ENCODE data around the gene CILP2. TPM values are rescaled to one million over a fixed set of nuclear protein-coding genes. Genes with fewer than 3 reads are reported as not detected.

The CILP2 gene
- total RNA-seq, 1 donor from 2014 or later, result 1.0 TPM

DNA sequence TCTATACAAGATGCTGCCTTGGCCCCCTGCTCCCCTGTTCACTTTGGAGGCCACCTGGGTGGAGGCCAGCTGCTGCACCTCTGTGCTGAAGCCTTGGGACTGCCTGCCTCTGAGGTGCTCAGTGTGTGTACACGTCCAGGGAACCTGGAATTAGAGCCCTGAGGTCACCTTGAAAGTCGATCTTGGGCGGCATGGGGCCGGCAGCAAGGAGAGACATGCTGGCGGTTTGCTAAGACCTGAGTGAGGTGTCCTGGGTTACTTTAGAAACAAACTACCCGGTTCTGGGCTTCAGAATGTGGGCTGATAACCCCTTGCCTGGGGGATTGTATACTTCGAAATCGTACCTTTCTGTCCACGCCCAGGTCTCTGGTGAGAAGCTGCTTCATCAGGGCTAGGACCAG is 48.3 kb upstream of the CILP2 start:
- Histone ChIP-seq H3K4me3 (no peak overlapping the region), H3K9me3 (ENCODE audit: low read depth) (no peaks in the 10 kb centered on the region), H3K4me1 (peaks cover 21% of the 10 kb centered on the region), H4K20me1 (ENCODE audit: low read depth) (peaks cover 31% of the 10 kb centered on the region), H3K36me3 (no peaks in the 10 kb centered on the region), H3K4me2 (no peak overlapping the region), H3F3A (ENCODE audit: low read depth) (peaks cover 28% of the 10 kb centered on the region), H3K79me2 (ENCODE audit: low read depth) (peaks cover 68% of the 10 kb centered on the region), H3K9ac (no peak overlapping the region), H2AFZ (replicated peaks) (no peak overlapping the region), H3K27me3 (no peaks in the 10 kb centered on the region), H3K27ac (peak overlapping the region; percentile 10)
- TF ChIP-seq EZH2phosphoT487 (IDR thresholded peaks at IDR 0.05) (no peak), EZH2 (IDR thresholded peaks at IDR 0.05) (no peak), CTCF (IDR thresholded peaks at IDR 0.05) (no peak)
- Mint-ChIP-seq H3K4me1 (peaks cover 45% of the 10 kb centered on the region), H3K27ac (peak overlapping the region; percentile 98), H3K4me3 (peak overlapping the region; percentile 70), H3K9me3 (no peaks in the 10 kb centered on the region), H3K36me3 (peaks cover 3% of the 10 kb centered on the region), H3K27me3 (ENCODE audit: insufficient read depth, low read depth) (peaks cover 10% of the 10 kb centered on the region)
- DNase-seq (ENCODE audit: low spot score), result peak; percentile 16

DNA sequence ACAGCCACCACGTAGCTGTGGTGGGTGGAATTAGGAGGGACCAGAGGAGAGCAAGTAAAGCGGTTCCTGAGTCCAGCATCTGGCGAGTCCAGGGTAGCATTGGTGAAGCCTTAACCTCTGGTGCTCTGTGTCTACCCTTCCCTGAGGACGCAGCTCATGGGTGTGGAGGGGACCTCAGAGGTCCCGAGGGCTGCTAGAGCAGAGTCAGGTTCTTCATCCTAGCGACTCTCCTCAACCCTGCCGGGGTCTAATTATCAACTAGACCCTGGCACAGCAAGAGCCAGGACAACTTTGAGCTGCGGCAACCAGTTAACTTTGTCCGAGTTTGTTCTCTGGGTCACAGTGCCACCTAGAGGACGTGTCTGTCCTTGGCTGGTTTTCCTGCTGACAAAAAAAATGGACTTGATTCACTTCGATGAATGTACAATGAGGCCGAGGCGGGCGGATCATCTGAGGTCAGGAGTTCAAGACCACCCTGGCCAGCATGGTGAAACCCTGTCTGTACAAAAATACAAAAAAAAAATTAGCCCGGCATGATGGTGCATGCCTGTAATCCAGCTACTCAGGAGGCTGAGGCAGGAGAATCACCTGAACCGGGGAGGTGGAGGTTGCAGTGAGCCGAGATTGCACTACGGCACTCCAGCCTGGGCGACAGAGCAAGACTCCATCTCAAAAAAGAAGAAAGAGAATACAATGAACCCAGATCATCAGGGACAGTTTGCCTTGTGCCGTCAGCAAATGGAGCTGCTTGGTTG is 47.7 kb upstream of the CILP2 start:
- Histone ChIP-seq H3K4me3 (no peak overlapping the region), H3K9me3 (ENCODE audit: low read depth) (no peaks in the 10 kb centered on the region), H3K27ac (peak overlapping the region; percentile 10), H2AFZ (replicated peaks) (no peak overlapping the region), H3K36me3 (no peaks in the 10 kb centered on the region), H3K79me2 (ENCODE audit: low read depth) (peaks cover 62% of the 10 kb centered on the region), H3K9ac (no peak overlapping the region), H3K4me2 (no peak overlapping the region), H3K27me3 (no peaks in the 10 kb centered on the region), H4K20me1 (ENCODE audit: low read depth) (peaks cover 26% of the 10 kb centered on the region), H3K4me1 (peaks cover 21% of the 10 kb centered on the region), H3F3A (ENCODE audit: low read depth) (peaks cover 28% of the 10 kb centered on the region)
- Mint-ChIP-seq H3K27ac (peak overlapping the region; percentile 98), H3K36me3 (peaks cover 5% of the 10 kb centered on the region), H3K4me3 (peak overlapping the region; percentile 70), H3K9me3 (no peaks in the 10 kb centered on the region), H3K27me3 (ENCODE audit: insufficient read depth, low read depth) (peaks cover 10% of the 10 kb centered on the region), H3K4me1 (peaks cover 45% of the 10 kb centered on the region)
- TF ChIP-seq EZH2 (IDR thresholded peaks at IDR 0.05) (no peak), CTCF (IDR thresholded peaks at IDR 0.05) (peak; percentile 92)
- DNase-seq (ENCODE audit: low spot score), result peak; percentile 87

GRCh38 chr19:19491321-19492025 is 46.6 kb upstream of the CILP2 start:
- Mint-ChIP-seq H3K27ac (no peak overlapping the region), H3K36me3 (peaks cover 5% of the 10 kb centered on the region), H3K9me3 (no peaks in the 10 kb centered on the region), H3K27me3 (ENCODE audit: insufficient read depth, low read depth) (peaks cover 8% of the 10 kb centered on the region), H3K4me1 (peaks cover 43% of the 10 kb centered on the region), H3K4me3 (no peak overlapping the region)
- no peak overlapping the region for H3K9ac ChIP-seq
- H3K27me3 ChIP-seq, result no peaks in the 10 kb centered on the region
- H3K4me1 ChIP-seq, result peaks cover 21% of the 10 kb centered on the region
- H3K36me3 ChIP-seq, result no peaks in the 10 kb centered on the region
- TF ChIP-seq EZH2phosphoT487 (IDR thresholded peaks at IDR 0.05) (no peak), EZH2 (IDR thresholded peaks at IDR 0.05) (no peak), CTCF (IDR thresholded peaks at IDR 0.05) (no peak)
- H3K27ac ChIP-seq, result no peak overlapping the region
- H3F3A ChIP-seq (ENCODE audit: low read depth), result peaks cover 28% of the 10 kb centered on the region
- DNase-seq (ENCODE audit: low spot score), result no peak
- no peak overlapping the region for H3K4me3 ChIP-seq
- H3K4me2 ChIP-seq, result no peak overlapping the region
- H3K79me2 ChIP-seq (ENCODE audit: low read depth), result peaks cover 54% of the 10 kb centered on the region
- H2AFZ ChIP-seq (replicated peaks), result no peak overlapping the region
- peaks cover 25% of the 10 kb centered on the region for H4K20me1 ChIP-seq (ENCODE audit: low read depth)
- H3K9me3 ChIP-seq (ENCODE audit: low read depth), result no peaks in the 10 kb centered on the region

All from neural progenitor cell (in vitro differentiated cells).